Bronchial epithelial cell (primary cell): ENCODE data around the gene TAMALIN. TPM values are rescaled to one million over a fixed set of nuclear protein-coding genes. Genes with fewer than 3 reads are reported as not detected.

ENCODE experiments used
- DNase-seq: peaks from one replicate; pipeline ENCODE4 v3.0.0-alpha.2; 2010; ENCODE audit warnings: low read depth
- FAIRE-seq: peaks from 2 replicates; lab custom pipeline; 2011; peaks lifted over from hg19 to GRCh38; lab: Jason Lieb, UNC
- H3K27me3 ChIP-seq: 2 replicates; pipeline ENCODE4 v1.5.1; 2011; ENCODE audit warnings: low read length; ENCODE audit not compliant: control insufficient read depth, insufficient read depth
- H3K36me3 ChIP-seq: 2 replicates; pipeline ENCODE4 v1.5.1; 2011; ENCODE audit warnings: low read length; ENCODE audit not compliant: control insufficient read depth, insufficient read depth
- H3K4me3 ChIP-seq: 2 replicates; pipeline ENCODE4 v1.5.1; 2011; ENCODE audit warnings: mild to moderate bottlenecking, low read depth, low read length, control low read depth
- total RNA-seq: library from RNA; depleted of rRNA; stranded (reverse); fragments of >200 nt; gene quantifications from 2 replicates; pipeline ENCODE4 v1.2.1, GENCODE V29; 2014
- TF ChIP-seq, protein P1 (sequence below): IDR thresholded peaks from 2 replicates; pipeline ENCODE4 v1.5.1; 2011; ENCODE audit warnings: mild to moderate bottlenecking, moderate library complexity, low read length, control low read depth, inconsistent platforms; ENCODE audit not compliant: insufficient read depth, severe bottlenecking

TAMALIN gene
- total RNA-seq, 1 donor from 2014 or later: not detected

GRCh38 chr12:52019113-52019770 lies 12.5 kb downstream of the TAMALIN start:
- DNase-seq: no peak
- no peak for FAIRE-seq
- H3K36me3 ChIP-seq: no peaks in the 10 kb centered on the region
- TF ChIP-seq, protein P1, sequence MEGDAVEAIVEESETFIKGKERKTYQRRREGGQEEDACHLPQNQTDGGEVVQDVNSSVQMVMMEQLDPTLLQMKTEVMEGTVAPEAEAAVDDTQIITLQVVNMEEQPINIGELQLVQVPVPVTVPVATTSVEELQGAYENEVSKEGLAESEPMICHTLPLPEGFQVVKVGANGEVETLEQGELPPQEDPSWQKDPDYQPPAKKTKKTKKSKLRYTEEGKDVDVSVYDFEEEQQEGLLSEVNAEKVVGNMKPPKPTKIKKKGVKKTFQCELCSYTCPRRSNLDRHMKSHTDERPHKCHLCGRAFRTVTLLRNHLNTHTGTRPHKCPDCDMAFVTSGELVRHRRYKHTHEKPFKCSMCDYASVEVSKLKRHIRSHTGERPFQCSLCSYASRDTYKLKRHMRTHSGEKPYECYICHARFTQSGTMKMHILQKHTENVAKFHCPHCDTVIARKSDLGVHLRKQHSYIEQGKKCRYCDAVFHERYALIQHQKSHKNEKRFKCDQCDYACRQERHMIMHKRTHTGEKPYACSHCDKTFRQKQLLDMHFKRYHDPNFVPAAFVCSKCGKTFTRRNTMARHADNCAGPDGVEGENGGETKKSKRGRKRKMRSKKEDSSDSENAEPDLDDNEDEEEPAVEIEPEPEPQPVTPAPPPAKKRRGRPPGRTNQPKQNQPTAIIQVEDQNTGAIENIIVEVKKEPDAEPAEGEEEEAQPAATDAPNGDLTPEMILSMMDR: no peak
- peaks cover 17% of the 10 kb centered on the region for H3K27me3 ChIP-seq
- no peak overlapping the region for H3K4me3 ChIP-seq

- H3K36me3 ChIP-seq: no peaks in the 10 kb centered on the region
- H3K27me3 ChIP-seq: peaks cover 10% of the 10 kb centered on the region
- no peak for DNase-seq
- TF ChIP-seq, protein P1: peak; percentile 77
- no peak overlapping the region for H3K4me3 ChIP-seq
- FAIRE-seq: no peak
Measured at GRCh38 chr12:52020539-52021336, 14.0 kb downstream of the TAMALIN start.

DNA sequence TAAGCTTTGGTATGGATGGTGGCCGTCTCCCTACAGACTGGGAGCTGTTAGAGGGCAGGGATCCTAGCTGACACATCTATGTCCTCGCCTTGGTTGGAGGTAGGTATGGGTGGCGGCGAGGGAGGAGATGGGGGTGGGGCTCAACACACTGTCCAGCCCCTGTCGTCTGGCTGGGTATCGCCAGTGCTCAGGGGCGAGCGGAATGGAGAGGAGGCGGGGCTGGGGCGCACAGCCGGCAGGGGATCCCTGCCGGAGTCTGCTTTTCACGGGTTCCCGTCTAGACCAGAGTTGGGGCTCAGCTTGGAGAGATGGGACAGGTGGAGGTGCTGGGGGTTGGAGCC lies 16.1 kb downstream of the TAMALIN start:
- TF ChIP-seq, protein P1: no peak
- DNase-seq (no peak), FAIRE-seq (no peak)
- H3K36me3 ChIP-seq: no peaks in the 10 kb centered on the region
- peak overlapping the region; percentile 44 for H3K4me3 ChIP-seq
- peaks cover 6% of the 10 kb centered on the region for H3K27me3 ChIP-seq

DNA sequence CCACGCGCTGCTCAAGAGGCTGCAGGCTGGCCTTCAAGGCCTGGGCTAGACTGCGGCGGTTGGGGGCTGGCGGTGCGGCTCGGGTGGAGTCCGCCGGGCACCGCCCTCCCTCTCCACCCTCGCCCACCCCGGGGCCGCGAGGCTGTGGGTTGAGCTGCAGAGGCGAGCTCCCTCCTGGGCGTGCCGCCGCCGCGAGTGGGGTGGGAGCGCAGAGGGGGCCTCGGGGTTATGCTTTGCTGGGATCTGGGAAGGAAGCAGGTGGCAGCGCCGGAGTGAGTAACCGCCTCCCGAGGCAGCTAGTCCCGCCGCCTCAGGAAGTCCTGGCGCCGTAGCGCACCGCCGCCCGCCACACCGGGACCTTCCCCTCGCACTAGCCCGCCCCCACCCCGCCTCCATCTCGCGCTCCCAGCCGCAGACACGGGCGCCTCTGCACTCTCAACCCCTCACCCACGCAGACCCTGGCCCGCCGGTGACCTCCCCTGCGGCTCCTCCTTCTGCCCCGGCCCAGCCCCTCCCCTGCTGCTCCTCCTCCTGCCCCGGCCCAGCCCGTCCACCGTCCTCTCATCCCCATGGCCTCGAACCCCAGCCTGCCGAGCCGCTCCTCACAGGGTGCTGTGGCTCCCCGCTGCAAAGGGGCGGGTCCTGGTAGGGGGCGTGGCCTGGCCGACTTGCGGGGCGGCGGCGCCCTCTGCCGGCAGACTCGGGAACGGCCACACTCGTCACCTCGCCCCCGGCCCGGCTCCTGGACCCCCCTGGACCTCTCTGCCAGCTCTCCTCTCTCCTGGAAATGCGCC lies 16.6 kb downstream of the TAMALIN start:
- peak overlapping the region; percentile 44 for H3K4me3 ChIP-seq
- DNase-seq (peak; percentile 21), FAIRE-seq (no peak)
- H3K36me3 ChIP-seq: no peaks in the 10 kb centered on the region
- H3K27me3 ChIP-seq: peaks cover 6% of the 10 kb centered on the region
- TF ChIP-seq, protein P1: peak; percentile 97

DNA sequence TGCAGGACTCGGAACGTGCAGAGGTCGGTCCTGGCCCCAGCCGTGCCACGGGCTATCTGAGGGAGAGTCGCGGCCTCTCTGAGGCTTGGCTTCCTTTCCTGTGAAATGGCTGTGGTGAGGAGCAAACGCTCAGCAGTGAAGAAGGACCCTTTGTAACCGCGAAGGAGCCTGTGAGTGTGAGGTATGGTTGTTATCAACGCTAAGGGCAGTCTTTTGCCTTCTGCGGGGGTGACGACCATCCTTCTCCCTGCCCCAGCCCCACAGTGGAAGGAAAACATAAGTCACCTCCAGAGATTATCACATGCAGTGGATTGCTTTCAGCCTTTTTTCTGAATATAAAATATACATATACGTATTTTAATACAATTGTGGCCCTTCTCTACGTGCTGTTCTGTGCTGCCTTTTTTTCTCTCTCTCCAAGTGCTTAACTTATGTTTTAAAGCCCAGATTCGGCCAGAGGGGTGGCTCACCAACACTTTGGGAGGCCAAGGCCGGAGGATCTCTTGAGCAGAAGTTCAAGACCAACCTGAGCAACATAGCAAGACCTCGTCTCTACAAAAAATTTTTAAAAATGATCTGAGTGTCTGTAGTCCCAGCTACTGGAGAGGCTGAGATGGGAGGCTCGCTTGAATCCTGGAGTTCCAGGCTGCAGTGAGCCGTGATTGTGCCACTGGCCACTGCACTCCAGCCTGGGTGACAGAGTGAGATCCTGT lies 17.4 kb downstream of the TAMALIN start:
- Histone ChIP-seq H3K4me3 (no peak overlapping the region), H3K27me3 (peaks cover 6% of the 10 kb centered on the region), H3K36me3 (no peaks in the 10 kb centered on the region)
- TF ChIP-seq, protein P1: no peak
- FAIRE-seq (no peak), DNase-seq (no peak)
